NT2/D1 (cell line): ENCODE results near the gene RGPD8.

Source experiments
- DNase-seq: peaks from one replicate; pipeline ENCODE4 v3.0.0-alpha.2; 2011; ENCODE audit warnings: low read depth, low spot score
- H3K27me3 ChIP-seq: 2 replicates; pipeline ENCODE4 v1.6.0; 2011; ENCODE audit warnings: mild to moderate bottlenecking; ENCODE audit not compliant: insufficient read length, insufficient read depth
- H3K36me3 ChIP-seq: 2 replicates; pipeline ENCODE4 v1.6.1; 2011; ENCODE audit warnings: mild to moderate bottlenecking, low read length, mixed read lengths; ENCODE audit not compliant: insufficient read depth, insufficient read length
- H3K4me1 ChIP-seq: 2 replicates; pipeline ENCODE4 v1.5.1; 2011; ENCODE audit not compliant: insufficient read depth, insufficient read length
- H3K4me3 ChIP-seq: 2 replicates; pipeline ENCODE4 v1.5.1; 2011; ENCODE audit warnings: low read depth; ENCODE audit not compliant: insufficient read length
- H3K9ac ChIP-seq: 2 replicates; pipeline ENCODE4 v1.6.0; 2011; ENCODE audit warnings: low read depth; ENCODE audit not compliant: insufficient read length
- H3K9me3 ChIP-seq: 2 replicates; pipeline ENCODE4 v1.5.1; 2011; ENCODE audit warnings: mild to moderate bottlenecking, low read length; ENCODE audit not compliant: insufficient read depth
- SUZ12 ChIP-seq: IDR thresholded peaks from 2 replicates; pipeline ENCODE4 v1.6.1; 2011; ENCODE audit not compliant: insufficient read length, insufficient read depth; ENCODE audit errors: extremely low read depth
- YY1 ChIP-seq: IDR thresholded peaks from 2 replicates; pipeline ENCODE4 v1.6.1; 2011; ENCODE audit not compliant: insufficient read length, insufficient read depth
- ZNF274 ChIP-seq: IDR thresholded peaks from 2 replicates; pipeline ENCODE4 v1.6.1; 2011; ENCODE audit warnings: mild to moderate bottlenecking, low read depth, low read length

The RGPD8 gene

GRCh38 chr2:112345030-112346027 lies 88.1 kb downstream of the RGPD8 start:
- H3K4me1 ChIP-seq, result no peaks in the 10 kb centered on the region
- H3K9me3 ChIP-seq, result no peaks in the 10 kb centered on the region
- H3K27me3 ChIP-seq, result no peaks in the 10 kb centered on the region
- H3K4me3 ChIP-seq, result no peak overlapping the region
- no peak overlapping the region for H3K9ac ChIP-seq
- no peak for DNase-seq
- H3K36me3 ChIP-seq, result no peaks in the 10 kb centered on the region
- TF ChIP-seq ZNF274, result no peak
- no peak for TF ChIP-seq SUZ12
- TF ChIP-seq YY1, result no peak

- no peaks in the 10 kb centered on the region for H3K9me3 ChIP-seq
- DNase-seq, result no peak
These were observed 89.4 kb downstream of the RGPD8 start for GRCh38 chr2:112343827-112344585.

GRCh38 chr2:112342067-112342550 lies 91.3 kb downstream of the RGPD8 start:
- no peak overlapping the region for H3K4me3 ChIP-seq
- H3K9ac ChIP-seq, result no peak overlapping the region
- TF ChIP-seq YY1 (no peak), ZNF274 (no peak), SUZ12 (no peak)
- no peak for DNase-seq
- no peaks in the 10 kb centered on the region for H3K36me3 ChIP-seq
- H3K9me3 ChIP-seq, result no peaks in the 10 kb centered on the region
- H3K27me3 ChIP-seq, result no peaks in the 10 kb centered on the region
- H3K4me1 ChIP-seq, result no peaks in the 10 kb centered on the region

More at GRCh38 chr2:112343827-112344585, 89.4 kb downstream of the RGPD8 start:
- Histone ChIP-seq H3K4me3 (no peak overlapping the region), H3K36me3 (no peaks in the 10 kb centered on the region), H3K27me3 (no peaks in the 10 kb centered on the region), H3K4me1 (no peaks in the 10 kb centered on the region), H3K9ac (no peak overlapping the region)
- no peak for TF ChIP-seq ZNF274
- no peak for TF ChIP-seq SUZ12
- TF ChIP-seq YY1, result no peak

- no peaks in the 10 kb centered on the region for H3K4me1 ChIP-seq
- no peak for DNase-seq
- H3K36me3 ChIP-seq, result no peaks in the 10 kb centered on the region
- H3K27me3 ChIP-seq, result no peaks in the 10 kb centered on the region
- H3K9ac ChIP-seq, result no peak overlapping the region
- H3K4me3 ChIP-seq, result no peak overlapping the region
- no peaks in the 10 kb centered on the region for H3K9me3 ChIP-seq
- TF ChIP-seq YY1 (no peak), ZNF274 (no peak), SUZ12 (no peak)
These were observed 92.8 kb downstream of the RGPD8 start for GRCh38 chr2:112340475-112341267.

- Histone ChIP-seq H3K36me3 (no peaks in the 10 kb centered on the region), H3K27me3 (no peaks in the 10 kb centered on the region), H3K4me3 (no peak overlapping the region), H3K9ac (no peak overlapping the region), H3K4me1 (no peaks in the 10 kb centered on the region), H3K9me3 (no peaks in the 10 kb centered on the region)
- no peak for TF ChIP-seq YY1
- no peak for TF ChIP-seq SUZ12
- TF ChIP-seq ZNF274, result no peak
- DNase-seq, result no peak
These were observed 93.5 kb downstream of the RGPD8 start for GRCh38 chr2:112339986-112340385.

GRCh38 chr2:112335600-112335999 lies 97.8 kb downstream of the RGPD8 start:
- no peaks in the 10 kb centered on the region for H3K36me3 ChIP-seq
- no peaks in the 10 kb centered on the region for H3K27me3 ChIP-seq
- no peak overlapping the region for H3K9ac ChIP-seq
- TF ChIP-seq SUZ12 (no peak), YY1 (no peak), ZNF274 (no peak)
- no peak overlapping the region for H3K4me3 ChIP-seq
- no peaks in the 10 kb centered on the region for H3K9me3 ChIP-seq
- DNase-seq, result no peak
- H3K4me1 ChIP-seq, result no peaks in the 10 kb centered on the region
